Medulla oblongata (tissue), 1 donor: ENCODE data around the gene TOP1.
A peak's percentile ranks its signal among the peaks of the same experiment; 100 is the strongest.

Experiments used
- DNase-seq: peaks from one replicate; pipeline ENCODE4 v3.0.0-alpha.2; 2015; ENCODE audit errors: extremely low spot score

TOP1 gene

GRCh38 chr20:41028359-41029149, at the start of gene TOP1:
TOP1 (plus strand) TSS chr20:41028822; CDS start chr20:41029068, 246 bp downstream.
- DNase-seq: peak; percentile 99

- DNase-seq: no peak
Observed at GRCh38 chr20:40979247-40979646, 49.4 kb upstream of the TOP1 start.

GRCh38 chr20:40980106-40980827, 48.4 kb upstream of the TOP1 start:
- no peak for DNase-seq

GRCh38 chr20:40980828-40981310, 47.8 kb upstream of the TOP1 start:
- DNase-seq: no peak

GRCh38 chr20:40982415-40983145, 46.0 kb upstream of the TOP1 start:
- DNase-seq: no peak

- no peak for DNase-seq
Observed at GRCh38 chr20:40983898-40984297, 44.7 kb upstream of the TOP1 start.

- no peak for DNase-seq
Observed at GRCh38 chr20:40984496-40984895, 44.1 kb upstream of the TOP1 start.

GRCh38 chr20:40986774-40987173, 41.8 kb upstream of the TOP1 start:
- no peak for DNase-seq

GRCh38 chr20:40990542-40991120, 38.0 kb upstream of the TOP1 start:
- DNase-seq: peak; percentile 95

- peak; percentile 86 for DNase-seq
Observed at GRCh38 chr20:40991181-40991889, 37.3 kb upstream of the TOP1 start.

GRCh38 chr20:40992349-40993113, 36.1 kb upstream of the TOP1 start:
- no peak for DNase-seq

GRCh38 chr20:40993794-40994540, 34.7 kb upstream of the TOP1 start:
- no peak for DNase-seq

GRCh38 chr20:40996326-40996725, 32.3 kb upstream of the TOP1 start:
- DNase-seq: no peak

- DNase-seq: no peak
Observed at GRCh38 chr20:40997116-40997515, 31.5 kb upstream of the TOP1 start.

GRCh38 chr20:40999841-41000240, 28.8 kb upstream of the TOP1 start:
- DNase-seq: no peak

GRCh38 chr20:41000628-41001027, 28.0 kb upstream of the TOP1 start:
- DNase-seq: no peak

- no peak for DNase-seq
Observed at GRCh38 chr20:41001497-41001896, 27.1 kb upstream of the TOP1 start.

- no peak for DNase-seq
Observed at GRCh38 chr20:41002842-41003142, 25.8 kb upstream of the TOP1 start.

GRCh38 chr20:41003143-41003935, 25.3 kb upstream of the TOP1 start:
- DNase-seq: peak; percentile 66
